Measurements from ENCODE around the gene MYBPC1. TPM values are rescaled to one million over a fixed set of nuclear protein-coding genes. Genes with fewer than 3 reads are reported as not detected.

Gene MYBPC1
- total and polyA plus RNA-seq, 2 of the 4 experiments (the other 2 are of a cell fraction) = not detected

GRCh38 chr12:101729842-101730241 lies 135.1 kb downstream of the MYBPC1 start:
- H3K4me3 ChIP-seq (ENCODE audit: insufficient read depth, low read depth, low read length) = no peak overlapping the region
- no peak overlapping the region for H2AK5ac ChIP-seq (ENCODE audit: low read depth, low read length)
- peaks cover 2% of the 10 kb centered on the region; the same call in 1 of the 2 replicates for H3K36me3 ChIP-seq (ENCODE audit: control insufficient read depth, insufficient read depth, low read length)
- H4K91ac ChIP-seq (ENCODE audit: insufficient read depth, low read depth, low read length) = no peak overlapping the region
- H4K5ac ChIP-seq (ENCODE audit: low read depth, low read length) = no peak overlapping the region
- no peak overlapping the region for H2AFZ ChIP-seq (replicated peaks; ENCODE audit: low read length, poor library complexity)
- no peak for DNase-seq
- no peak overlapping the region for H3K56ac ChIP-seq (ENCODE audit: extremely low read depth, insufficient read depth, low read length)
- H2AK9ac ChIP-seq (replicated peaks; ENCODE audit: low read depth, low read length, poor library complexity) = no peak overlapping the region
- TF ChIP-seq MXI1 (IDR thresholded peaks at IDR 0.05; ENCODE audit: borderline replicate concordance, low read depth, low read length) (no peak), NFE2L2 (IDR thresholded peaks at IDR 0.05; ENCODE audit: low read depth, low read length) (no peak), BHLHE40 (IDR thresholded peaks at IDR 0.05; ENCODE audit: low read depth, low read length) (no peak), RFX5 (IDR thresholded peaks at IDR 0.05; ENCODE audit: low read depth, low read length) (no peak), MAZ (IDR thresholded peaks at IDR 0.05; ENCODE audit: borderline replicate concordance, low read depth, low read length) (no peak), MAFK (IDR thresholded peaks at IDR 0.05; ENCODE audit: low read depth, low read length) (no peak), RCOR1 (IDR thresholded peaks at IDR 0.05; ENCODE audit: insufficient replicate concordance, low read length) (no peak), USF2 (IDR thresholded peaks at IDR 0.05; ENCODE audit: low read depth, low read length) (no peak), POLR2A (IDR thresholded peaks at IDR 0.05; ENCODE audit: low read depth, low read length) (no peak), ELK1 (IDR thresholded peaks at IDR 0.05; ENCODE audit: borderline replicate concordance, low read depth, low read length) (no peak), SMC3 (IDR thresholded peaks at IDR 0.05; ENCODE audit: low read depth, low read length) (no peak), CEBPB (IDR thresholded peaks at IDR 0.05; ENCODE audit: low read depth, low read length) (no peak), RAD21 (IDR thresholded peaks at IDR 0.05; ENCODE audit: low read length) (no peak), CHD1 (IDR thresholded peaks at IDR 0.05; ENCODE audit: low read depth, low read length) (no peak), FOS (IDR thresholded peaks at IDR 0.05; ENCODE audit: low read depth, low read length) (no peak), CTCF (conservative IDR thresholded peaks at IDR 0.05; ENCODE audit: low read depth, low read length) (no peak)
- ChIA-PET POLR2A (ENCODE audit: unreplicated experiment) (no interaction called here), CTCF (no interaction called here)
- H3K9me3 ChIP-seq (ENCODE audit: control insufficient read depth, insufficient read depth, low read length) = no peaks in the 10 kb centered on the region
- no peaks in the 10 kb centered on the region for H3K4me1 ChIP-seq (ENCODE audit: control insufficient read depth, insufficient read depth, low read length)
- H3K4ac ChIP-seq (ENCODE audit: low read depth, low read length) = no peak overlapping the region
- in situ Hi-C loops (cut with MboI; ENCODE audit: low sequenced_read_pairs) (no loop called here), intact Hi-C loops (cut with micrococcal nuclease) (no loop called here), dilution Hi-C loops (cut with HindIII; ENCODE audit: low sequenced_read_pairs, unreplicated experiment) (no loop called here)
- H3K27me3 ChIP-seq (ENCODE audit: control insufficient read depth, insufficient read depth, low read length) = no peaks in the 10 kb centered on the region
- H3K9me1 ChIP-seq (ENCODE audit: insufficient read depth, low read length) = no peaks in the 10 kb centered on the region
- no peak overlapping the region for H3K27ac ChIP-seq (ENCODE audit: insufficient read depth, low read length)
- no TSS peak for BruUV-seq (replicated peaks)
- no peak overlapping the region for H3K23ac ChIP-seq (ENCODE audit: low read depth, low read length)
- H3K14ac ChIP-seq (replicated peaks; ENCODE audit: low read depth, low read length) = no peak overlapping the region
- H2BK120ac ChIP-seq (ENCODE audit: low read depth, low read length) = no peak overlapping the region
- no peaks in the 10 kb centered on the region for H4K20me1 ChIP-seq (ENCODE audit: insufficient read depth, low read length)
- no peak for ATAC-seq (ENCODE audit: low read depth)
- no peak overlapping the region for H2BK15ac ChIP-seq (ENCODE audit: low read depth, low read length)
- no peaks in the 10 kb centered on the region for H3K79me1 ChIP-seq (ENCODE audit: low read depth in 1 of 2, low read length in 2 of 2)
- no peak overlapping the region for H4K8ac ChIP-seq (ENCODE audit: low read depth in 2 of 2, low read length in 2 of 2)
- H2BK5ac ChIP-seq (ENCODE audit: low read depth, low read length, poor library complexity, severe bottlenecking) = no peak overlapping the region
- H2BK20ac ChIP-seq (ENCODE audit: low read depth, low read length) = no peak overlapping the region
- no peak overlapping the region for H3K9ac ChIP-seq (ENCODE audit: low read depth, low read length)
- no peak overlapping the region for H3K18ac ChIP-seq (ENCODE audit: low read depth, low read length)
- H3K4me2 ChIP-seq (ENCODE audit: low read depth, low read length) = no peak overlapping the region

Data from IMR-90 (cell line).